Keratinocyte (primary cell): ENCODE data around the gene LIN7A. TPM values are rescaled to one million over a fixed set of nuclear protein-coding genes. Genes with fewer than 3 reads are reported as not detected.

ENCODE experiments used
- DNase-seq: peaks from one replicate; pipeline ENCODE4 v3.0.0-alpha.2; 2011; ENCODE audit warnings: low read depth, missing footprints, low spot score
- FAIRE-seq: peaks from 2 replicates; lab custom pipeline; 2011; peaks lifted over from hg19 to GRCh38; lab: Jason Lieb, UNC
- H2AFZ ChIP-seq: 2 replicates; pipeline ENCODE4 v1.6.0; 2012; ENCODE audit warnings: low read length, control low read depth, inconsistent platforms; ENCODE audit not compliant: control insufficient read depth
- H3K27ac ChIP-seq: 2 replicates; pipeline ENCODE4 v1.5.1; 2011; ENCODE audit warnings: low read length; ENCODE audit not compliant: control insufficient read depth, insufficient read depth
- H3K27me3 ChIP-seq: 3 replicates; pipeline ENCODE4 v1.6.0; 2011; ENCODE audit warnings: low read length; ENCODE audit not compliant: control insufficient read depth, insufficient read depth; ENCODE audit errors: extremely low read depth
- H3K36me3 ChIP-seq, 2 experiments: 2 replicates in 1 of 2; 3 replicates in 1 of 2; pipeline ENCODE4 v1.5.1; 2011; ENCODE audit warnings: low read length in 2 of 2, mild to moderate bottlenecking in 1 of 2; ENCODE audit not compliant: control insufficient read depth in 2 of 2, insufficient read depth in 2 of 2; ENCODE audit errors: extremely low read depth in 1 of 2
- H3K4me1 ChIP-seq: 3 replicates; pipeline ENCODE4 v1.5.1; 2011; ENCODE audit warnings: low read length; ENCODE audit not compliant: control insufficient read depth, insufficient read depth; ENCODE audit errors: extremely low read depth
- H3K4me2 ChIP-seq: 3 replicates; pipeline ENCODE4 v1.6.0; 2011; ENCODE audit warnings: low read depth, low read length; ENCODE audit not compliant: control insufficient read depth, insufficient read depth; ENCODE audit errors: extremely low read depth
- H3K4me3 ChIP-seq, 3 experiments: fragments of 200-600 bp in 1 of 3; sonication (generic) in 1 of 3; 2 replicates in 2 of 3; 3 replicates in 1 of 3; pipeline ENCODE4 v1.5.1; 2011 to 2016; ENCODE audit warnings: low read length in 3 of 3, mild to moderate bottlenecking in 3 of 3, control low read depth in 2 of 3, inconsistent platforms in 1 of 3, low read depth in 1 of 3, mixed read lengths in 1 of 3, mixed run types in 1 of 3, moderate library complexity in 1 of 3; ENCODE audit not compliant: control insufficient read depth in 2 of 3, insufficient read depth in 2 of 3; ENCODE audit errors: extremely low read depth in 1 of 3
- H3K79me2 ChIP-seq: 2 replicates; pipeline ENCODE4 v1.6.0; 2012; ENCODE audit warnings: low read length; ENCODE audit not compliant: control insufficient read depth, insufficient read depth
- H3K9ac ChIP-seq: 3 replicates; pipeline ENCODE4 v1.6.0; 2011; ENCODE audit warnings: low read length; ENCODE audit not compliant: control insufficient read depth, insufficient read depth; ENCODE audit errors: extremely low read depth
- H3K9me1 ChIP-seq: 3 replicates; pipeline ENCODE4 v1.6.0; 2011; ENCODE audit warnings: low read length; ENCODE audit not compliant: control insufficient read depth, insufficient read depth; ENCODE audit errors: extremely low read depth
- H3K9me3 ChIP-seq: 2 replicates; pipeline ENCODE4 v1.5.1; 2012; ENCODE audit warnings: low read depth, low read length; ENCODE audit not compliant: control insufficient read depth
- H4K20me1 ChIP-seq: 3 replicates; pipeline ENCODE4 v1.6.0; 2011; ENCODE audit warnings: low read length; ENCODE audit not compliant: control insufficient read depth, insufficient read depth; ENCODE audit errors: extremely low read depth
- CTCF ChIP-seq, 3 experiments: IDR thresholded peaks in 1 of 3; conservative IDR thresholded peaks in 1 of 3; optimal IDR thresholded peaks in 1 of 3; 2 replicates in 2 of 3; 3 replicates in 1 of 3; pipeline versions ENCODE3 to v1.5.1; 2011; ENCODE audit warnings: low read length in 3 of 3, mild to moderate bottlenecking in 3 of 3, moderate library complexity in 2 of 3, control low read depth in 1 of 3, inconsistent platforms in 1 of 3; ENCODE audit not compliant: insufficient read depth in 2 of 3; ENCODE audit errors: extremely low read depth in 1 of 3
- EZH2 ChIP-seq: IDR thresholded peaks from one replicate; pipeline ENCODE4 v1.6.1; 2012; ENCODE audit warnings: inconsistent platforms, mild to moderate bottlenecking, low read length, moderate library complexity
- dilution Hi-C: fragments of 300-500 bp; cut with MboI; formaldehyde crosslinking; loops from one replicate; pipeline ENCODE4 v1.7.0; 2020; ENCODE audit warnings: low sequenced_read_pairs; ENCODE audit not compliant: extremely low pct_ligation_motif_present
- polyA plus RNA-seq, 5 experiments: library from polyadenylated mRNA; depleted of rRNA in 3 of 5; stranded (reverse) in 3 of 5; stranded (forward) in 1 of 5; unstranded in 1 of 5; fragments of >200 nt; gene quantifications; 1 replicate in 1 of 5; 2 replicates in 3 of 5; 3 replicates in 1 of 5; pipeline versions ENCODE4 v1.2.1 to v1.2.3, GENCODE V29; 2011 to 2012; ENCODE audit warnings: missing spikeins in 2 of 5, low read depth in 1 of 5, low replicate concordance in 1 of 5

LIN7A gene
- polyA plus RNA-seq, 1 donor (not counting 4 experiments of a cell fraction or from before 2014, with no cell fraction given) = not detected

DNA sequence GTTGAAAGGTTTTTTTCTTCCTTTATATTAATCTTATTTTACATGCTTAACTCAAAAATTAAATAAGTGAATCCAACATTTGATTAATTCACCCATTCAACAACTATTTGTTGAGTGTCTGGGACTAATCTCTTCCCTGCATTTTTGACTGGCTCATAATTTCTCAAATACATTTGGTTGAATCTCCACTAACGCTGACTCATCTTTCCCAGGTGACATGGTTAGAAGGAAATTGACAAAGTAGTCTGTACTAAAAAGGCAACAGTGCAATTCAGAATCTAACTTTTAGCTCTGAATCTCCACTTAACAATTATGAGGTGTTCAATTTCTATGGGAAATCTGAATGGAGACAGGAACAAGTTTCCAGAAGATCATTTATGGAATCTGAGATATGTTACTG lies 88.9 kb downstream of the LIN7A start:
- Histone ChIP-seq H3K4me1 (no peaks in the 10 kb centered on the region), H2AFZ (no peak overlapping the region), H4K20me1 (no peaks in the 10 kb centered on the region), H3K9ac (no peak overlapping the region), H3K4me2 (no peak overlapping the region), H3K27me3 (no peaks in the 10 kb centered on the region), H3K36me3 (no peaks in the 10 kb centered on the region), H3K4me3 (no peak overlapping the region), H3K9me1 (no peaks in the 10 kb centered on the region), H3K9me3 (no peaks in the 10 kb centered on the region), H3K79me2 (no peaks in the 10 kb centered on the region), H3K27ac (no peak overlapping the region)
- dilution Hi-C loops = no loop called here
- TF ChIP-seq EZH2 (no peak), CTCF (optimal IDR thresholded peaks at IDR 0.05 in 1 of 3, IDR thresholded peaks at IDR 0.05 in 1 of 3, conservative IDR thresholded peaks at IDR 0.05 in 1 of 3; ENCODE audit: extremely low read depth in 1 of 3, insufficient read depth in 2 of 3, low read length in 3 of 3) (no peak)
- no peak for FAIRE-seq
- no peak for DNase-seq

DNA sequence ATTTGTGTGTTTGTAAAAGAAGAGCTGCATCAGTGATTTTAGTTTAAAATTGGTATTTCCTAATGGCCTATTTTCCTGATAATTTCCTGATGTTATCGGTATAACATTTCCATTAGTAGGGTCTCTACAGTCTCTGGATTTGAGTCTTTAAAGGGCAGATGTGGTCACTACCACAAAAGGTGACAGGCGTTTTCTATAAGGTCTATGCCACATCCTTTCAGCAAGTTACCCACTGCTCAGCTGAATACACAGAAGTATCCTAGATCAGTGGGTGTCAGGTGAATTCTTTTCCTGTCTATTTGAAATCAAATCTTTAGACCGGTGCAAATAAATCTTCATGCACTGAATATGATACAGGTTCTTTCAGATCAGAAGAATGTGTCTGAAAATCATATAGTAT lies 90.2 kb downstream of the LIN7A start:
- H3K36me3 ChIP-seq = no peaks in the 10 kb centered on the region
- no peaks in the 10 kb centered on the region for H3K9me1 ChIP-seq
- no peaks in the 10 kb centered on the region for H3K4me1 ChIP-seq
- no peaks in the 10 kb centered on the region for H3K79me2 ChIP-seq
- no peaks in the 10 kb centered on the region for H4K20me1 ChIP-seq
- FAIRE-seq (no peak), DNase-seq (no peak)
- H3K27ac ChIP-seq = no peak overlapping the region
- no peaks in the 10 kb centered on the region for H3K27me3 ChIP-seq
- dilution Hi-C loops = no loop called here
- no peak for TF ChIP-seq CTCF (optimal IDR thresholded peaks at IDR 0.05 in 1 of 3, IDR thresholded peaks at IDR 0.05 in 1 of 3, conservative IDR thresholded peaks at IDR 0.05 in 1 of 3; ENCODE audit: extremely low read depth in 1 of 3, insufficient read depth in 2 of 3, low read length in 3 of 3)
- TF ChIP-seq EZH2 = no peak
- no peak overlapping the region for H2AFZ ChIP-seq
- no peaks in the 10 kb centered on the region for H3K9me3 ChIP-seq
- H3K4me3 ChIP-seq = no peak overlapping the region
- H3K4me2 ChIP-seq = no peak overlapping the region
- no peak overlapping the region for H3K9ac ChIP-seq
